Epithelial cell of esophagus (primary cell): ENCODE measurements around the gene IL36RN.
"Not testable (repeated sequence)": the region's sequence is repeated elsewhere in the genome, so short reads cannot be mapped to it uniquely, and the experiment has no call there.

Experiments
- DNase-seq: peaks from one replicate; pipeline ENCODE4 v3.0.0; 2010; ENCODE audit warnings: low read depth
- H3K4me3 ChIP-seq: 2 replicates; pipeline ENCODE4 v1.5.1; 2011; ENCODE audit warnings: mild to moderate bottlenecking, low read length, control low read depth
- CTCF ChIP-seq: IDR thresholded peaks from 2 replicates; pipeline ENCODE4 v1.5.1; 2011; ENCODE audit warnings: low read depth, mild to moderate bottlenecking, low read length, control low read depth, inconsistent platforms; ENCODE audit not compliant: insufficient read depth; ENCODE audit errors: missing control alignments

The IL36RN gene

GRCh38 chr2:113092864-113093612 is 34.0 kb downstream of the IL36RN start:
- no peak for TF ChIP-seq CTCF
- H3K4me3 ChIP-seq, result no peak overlapping the region
- DNase-seq, result no peak

- no peak for TF ChIP-seq CTCF
- no peak overlapping the region for H3K4me3 ChIP-seq
- DNase-seq, result no peak
These were observed 34.6 kb downstream of the IL36RN start for GRCh38 chr2:113093613-113093977.

GRCh38 chr2:113096306-113096705 is 37.3 kb downstream of the IL36RN start:
- DNase-seq, result not testable (repeated sequence)

GRCh38 chr2:113096842-113097618 is 38.0 kb downstream of the IL36RN start:
- not testable (repeated sequence) for DNase-seq, H3K4me3 ChIP-seq

More at GRCh38 chr2:113096306-113096705, 37.3 kb downstream of the IL36RN start:
- not testable (repeated sequence) for H3K4me3 ChIP-seq

GRCh38 chr2:113098041-113098440 is 39.0 kb downstream of the IL36RN start:
- TF ChIP-seq CTCF, result no peak
- H3K4me3 ChIP-seq, result no peak overlapping the region
- no peak for DNase-seq

GRCh38 chr2:113098532-113098931 is 39.5 kb downstream of the IL36RN start:
- no peak overlapping the region for H3K4me3 ChIP-seq
- no peak for DNase-seq
- no peak for TF ChIP-seq CTCF

- H3K4me3 ChIP-seq, result no peak overlapping the region
- no peak for TF ChIP-seq CTCF
- no peak for DNase-seq
These were observed 43.1 kb downstream of the IL36RN start for GRCh38 chr2:113102133-113102532.

GRCh38 chr2:113103277-113103676 is 44.3 kb downstream of the IL36RN start:
- TF ChIP-seq CTCF, result no peak
- DNase-seq, result no peak
- H3K4me3 ChIP-seq, result no peak overlapping the region
